Choroid plexus epithelial cell (primary cell): Measurements from ENCODE around the gene WDFY2.

Source experiments
- DNase-seq: peaks from one replicate; pipeline ENCODE4 v3.0.0-alpha.2; 2010; ENCODE audit warnings: low read depth
- H3K4me3 ChIP-seq: 2 replicates; pipeline ENCODE4 v1.5.1; 2011; ENCODE audit warnings: low read depth, mild to moderate bottlenecking, control low read depth, low read length, moderate library complexity
- CTCF ChIP-seq: conservative IDR thresholded peaks from 2 replicates; pipeline ENCODE4 v1.5.1; 2011; ENCODE audit warnings: low read depth, mild to moderate bottlenecking, control low read depth, inconsistent platforms, low read length, moderate library complexity

Gene WDFY2

GRCh38 chr13:51802631-51803418 is 218.6 kb downstream of the WDFY2 start:
- peak overlapping the region; percentile 79 for H3K4me3 ChIP-seq
- no peak for TF ChIP-seq CTCF
- no peak for DNase-seq

GRCh38 chr13:51803422-51804294 is 219.4 kb downstream of the WDFY2 start, which contains the start of gene DHRS12:
TSS of gene DHRS12 (minus strand) at chr13:51804163. CDS start at chr13:51799659, 4,504 bp downstream.
- DNase-seq = peak; percentile 86
- no peak for TF ChIP-seq CTCF
- H3K4me3 ChIP-seq = peak within 1 kb of the TSS; percentile 79

- TF ChIP-seq CTCF = no peak
- DNase-seq = no peak
- peak overlapping the region; percentile 79 for H3K4me3 ChIP-seq
These were observed 220.3 kb downstream of the WDFY2 start for GRCh38 chr13:51804295-51805172.

- H3K4me3 ChIP-seq = no peak overlapping the region
- TF ChIP-seq CTCF = no peak
- no peak for DNase-seq
These were observed 221.1 kb downstream of the WDFY2 start for GRCh38 chr13:51805313-51805712.

- no peak for TF ChIP-seq CTCF
- no peak for DNase-seq
- no peak overlapping the region for H3K4me3 ChIP-seq
These were observed 221.7 kb downstream of the WDFY2 start for GRCh38 chr13:51805925-51806324.

- DNase-seq = peak; percentile 66
- no peak for TF ChIP-seq CTCF
These were observed 222.3 kb downstream of the WDFY2 start for GRCh38 chr13:51806566-51806965.

More at GRCh38 chr13:51806566-51806965, 222.3 kb downstream of the WDFY2 start:
- H3K4me3 ChIP-seq = no peak overlapping the region
